ENCODE measurements around the gene TMEM60. TPM values are rescaled to one million over a fixed set of nuclear protein-coding genes. Genes with fewer than 3 reads are reported as not detected.

TMEM60 gene, protein sequence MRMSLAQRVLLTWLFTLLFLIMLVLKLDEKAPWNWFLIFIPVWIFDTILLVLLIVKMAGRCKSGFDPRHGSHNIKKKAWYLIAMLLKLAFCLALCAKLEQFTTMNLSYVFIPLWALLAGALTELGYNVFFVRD
- 17.0 and 21.9 TPM in 2 replicates for total RNA-seq

GRCh38 chr7:77798394-77799077, at the start of gene TMEM60, which contains the start of gene PHTF2:
TSS of gene TMEM60 (minus strand) at chr7:77798434. CDS start at chr7:77794373, 4,061 bp downstream.
TSS of gene PHTF2 (plus strand) at chr7:77798773.

Other genes with a start within 250 kb of the TMEM60 start
- gene RSBN1L, start 102.0 kb downstream of the TMEM60 start, total RNA-seq = 18.2 and 23.4 TPM in 2 replicates
- 25.0 and 49.0 TPM in 2 replicates for gene PHTF2, start 339 bp upstream of the TMEM60 start, total RNA-seq

All from aortic smooth muscle cell (primary cell).